Testis (tissue), 3 donors: ENCODE results near the gene MYL10. TPM values are rescaled to one million over a fixed set of nuclear protein-coding genes. Genes with fewer than 3 reads are reported as not detected.

Experiments used
- DNase-seq: peaks from one replicate; pipeline ENCODE4 v3.0.0-alpha.2; 2019
- H3K27ac ChIP-seq, 2 donors: fragments of 200-600 bp; sonication (generic); one replicate each; pipeline ENCODE4 v1.5.1; 2019
- H3K27me3 ChIP-seq: fragments of 200-600 bp; sonication (generic); one replicate; pipeline ENCODE4 v1.5.1; 2019
- H3K36me3 ChIP-seq: fragments of 200-600 bp; sonication (generic); one replicate; pipeline ENCODE4 v1.5.1; 2017; ENCODE audit warnings: low read depth; ENCODE audit errors: missing control alignments
- H3K4me1 ChIP-seq: fragments of 200-600 bp; sonication (generic); one replicate; pipeline ENCODE4 v1.5.1; 2019
- H3K4me3 ChIP-seq, 2 donors: fragments of 200-600 bp; sonication (generic); one replicate each; pipeline ENCODE4 v1.5.1; 2017 to 2019
- H3K9me3 ChIP-seq: fragments of 200-600 bp; sonication (generic); one replicate; pipeline ENCODE4 v1.5.1; 2017
- CTCF ChIP-seq, 3 experiments: fragments of 450-650 bp in 2 of 3; fragments of 200-600 bp in 1 of 3; sonication (generic) in 1 of 3; IDR thresholded peaks; one replicate each; pipeline ENCODE4 v1.5.1; 2016 to 2019; ENCODE audit warnings: antibody characterized with exemption in 3 of 3, mild to moderate bottlenecking in 2 of 3, moderate library complexity in 1 of 3
- POLR2A ChIP-seq: fragments of 450-650 bp; IDR thresholded peaks from one replicate; pipeline ENCODE4 v1.6.1; 2017; ENCODE audit warnings: antibody characterized with exemption, mild to moderate bottlenecking, moderate library complexity
- WGBS, 2 donors: methylation state at CpG; one replicate each; pipeline ENCODE4 v1.1.5; 2018; 5-methylcytosine and 5-hydroxymethylcytosine counted together
- intact Hi-C: fragments of 100-400 bp; cut with DNase I; formaldehyde crosslinking; loops from one replicate; pipeline ENCODE4 v1.15.1; 2023; ENCODE audit warnings: low total_unique reads
- polyA plus RNA-seq: library from polyadenylated mRNA; stranded (reverse); fragments of 350-450 nt; fragmentation: Illumina TruSeq; extraction: RNeasy Lipid Tissue Mini Kit (QIAGEN cat#74804); gene quantifications from one replicate; pipeline ENCODE4 v1.2.3, GENCODE V29; 2014; ENCODE audit warnings: low read depth, low replicate concordance; ENCODE audit not compliant: insufficient read depth
- total RNA-seq, 2 donors: library from RNA; depleted of rRNA; stranded (reverse); fragments of >200 nt; gene quantifications; one replicate each; pipeline ENCODE4 v1.2.3, GENCODE V29; 2016

Gene MYL10
- total and polyA plus RNA-seq, 3 donors from 2014 or later = not detected

- no peaks in the 10 kb centered on the region for H3K4me1 ChIP-seq
- no peak for DNase-seq
- no peak overlapping the region for H3K4me3 ChIP-seq
- no peaks in the 10 kb centered on the region for H3K36me3 ChIP-seq
- no peaks in the 10 kb centered on the region for H3K27me3 ChIP-seq
- TF ChIP-seq POLR2A = no peak
- TF ChIP-seq CTCF (IDR thresholded peaks at IDR 0.05) = no peak
- WGBS, 2 donors = 84 to 88% methylated on average over 9 of the region's 9 CpGs
- no peaks in the 10 kb centered on the region for H3K9me3 ChIP-seq
- no peak overlapping the region for H3K27ac ChIP-seq
- intact Hi-C loops = no loop called here
These were observed 40.8 kb downstream of the MYL10 start for GRCh38 chr7:101588131-101588935.

- no peaks in the 10 kb centered on the region for H3K36me3 ChIP-seq
- WGBS, 2 donors = 43 to 53% methylated on average over 12 of the region's 12 CpGs
- no peak overlapping the region for H3K4me3 ChIP-seq
- H3K27me3 ChIP-seq = no peaks in the 10 kb centered on the region
- H3K27ac ChIP-seq = no peak overlapping the region
- intact Hi-C loops = no loop called here
- TF ChIP-seq CTCF (IDR thresholded peaks at IDR 0.05) = no peak
- TF ChIP-seq POLR2A = no peak
- DNase-seq = peak; percentile 19
- no peaks in the 10 kb centered on the region for H3K4me1 ChIP-seq
- no peaks in the 10 kb centered on the region for H3K9me3 ChIP-seq
These were observed 42.0 kb downstream of the MYL10 start for GRCh38 chr7:101586906-101587677.

GRCh38 chr7:101586078-101586905 lies 42.8 kb downstream of the MYL10 start:
- Histone ChIP-seq H3K9me3 (no peaks in the 10 kb centered on the region), H3K27ac (no peak overlapping the region), H3K27me3 (no peaks in the 10 kb centered on the region), H3K4me1 (no peaks in the 10 kb centered on the region), H3K4me3 (no peak overlapping the region), H3K36me3 (no peaks in the 10 kb centered on the region)
- intact Hi-C loops = no loop called here
- DNase-seq = peak; percentile 43
- 46 to 50% methylated on average over 17 to 18 of the region's 18 CpGs for WGBS, 2 donors
- TF ChIP-seq CTCF (IDR thresholded peaks at IDR 0.05) (no peak), POLR2A (no peak)

GRCh38 chr7:101582971-101583370 lies 46.1 kb downstream of the MYL10 start:
- WGBS, 2 donors = 95 to 96% methylated on average over 3 of the region's 3 CpGs
- no peaks in the 10 kb centered on the region for H3K9me3 ChIP-seq

More at GRCh38 chr7:101582971-101583370, 46.1 kb downstream of the MYL10 start:
- TF ChIP-seq CTCF (IDR thresholded peaks at IDR 0.05) (no peak), POLR2A (no peak)
- no peak overlapping the region for H3K27ac ChIP-seq
- no peak overlapping the region for H3K4me3 ChIP-seq
- no peaks in the 10 kb centered on the region for H3K4me1 ChIP-seq
- intact Hi-C loops = no loop called here
- no peak for DNase-seq
- no peaks in the 10 kb centered on the region for H3K36me3 ChIP-seq
- H3K27me3 ChIP-seq = no peaks in the 10 kb centered on the region
